WTC11 (cell line): ENCODE results near the gene ARTN. TPM values are rescaled to one million over a fixed set of nuclear protein-coding genes. Genes with fewer than 3 reads are reported as not detected.

Experiments
- ATAC-seq: fragments of 200-7000 bp; cut with Tn5 transposase; 2 replicates; pipeline ENCODE4 v1.10.0; 2021; ENCODE audit warnings: mild to moderate bottlenecking, moderate library complexity
- CTCF ChIA-PET: fragments of 300-600 bp; sonication (Branson Sonifier 250); formaldehyde crosslinking; loops from one replicate; lab custom pipeline; 2021; ENCODE audit warnings: antibody characterized with exemption; lab: Charles Lee
- POLR2A ChIA-PET: fragments of 350-600 bp; sonication (Branson Sonifier 250); formaldehyde crosslinking; loops from one replicate; lab custom pipeline; 2021; ENCODE audit warnings: antibody characterized with exemption; lab: Charles Lee
- DNase-seq: peaks from one replicate; pipeline ENCODE4 v3.0.0; 2021; ENCODE audit warnings: low spot score
- H3K27ac Mint-ChIP-seq: 2 replicates; pipeline ENCODE4 v1.8.0; 2021; ENCODE audit warnings: mixed read lengths
- H3K27me3 Mint-ChIP-seq: 2 replicates; pipeline ENCODE4 v1.8.0; 2021; ENCODE audit warnings: low read depth, mild to moderate bottlenecking, moderate library complexity, mixed read lengths
- H3K36me3 Mint-ChIP-seq: 2 replicates; pipeline ENCODE4 v1.8.0; 2021; ENCODE audit warnings: mixed read lengths
- H3K4me1 Mint-ChIP-seq: 2 replicates; pipeline ENCODE4 v1.8.0; 2022; ENCODE audit warnings: mixed read lengths
- H3K4me3 Mint-ChIP-seq: 2 replicates; pipeline ENCODE4 v1.8.0; 2021; ENCODE audit warnings: mild to moderate bottlenecking, moderate library complexity, mixed read lengths
- H3K9me3 Mint-ChIP-seq: 2 replicates; pipeline ENCODE4 v1.8.0; 2021; ENCODE audit warnings: mixed read lengths
- AFF4 ChIP-seq: sonication (generic); formaldehyde crosslinking; IDR thresholded peaks from 2 replicates; pipeline ENCODE4 v1.8.1; 2023; ENCODE audit warnings: mild to moderate bottlenecking, missing genetic modification reagents, borderline replicate concordance
- CBFB ChIP-seq: sonication (generic); formaldehyde crosslinking; IDR thresholded peaks from 2 replicates; pipeline ENCODE4 v1.8.1; 2022; ENCODE audit warnings: mild to moderate bottlenecking, low read depth, missing genetic modification reagents
- CTCF ChIP-seq: fragments of 200-600 bp; IDR thresholded peaks from 2 replicates; pipeline ENCODE4 v1.8.0; 2022; ENCODE audit warnings: antibody characterized with exemption
- E2F5 ChIP-seq: sonication (generic); formaldehyde crosslinking; IDR thresholded peaks from 2 replicates; pipeline ENCODE4 v1.8.1; 2022; ENCODE audit warnings: mild to moderate bottlenecking, moderate library complexity, missing genetic modification reagents
- ELF4 ChIP-seq: sonication (generic); formaldehyde crosslinking; IDR thresholded peaks from 2 replicates; pipeline ENCODE4 v1.8.1; 2022; ENCODE audit warnings: low read depth, mild to moderate bottlenecking, moderate library complexity, missing genetic modification reagents
- FOXK1 ChIP-seq: sonication (generic); formaldehyde crosslinking; IDR thresholded peaks from 2 replicates; pipeline ENCODE4 v1.8.0; 2022; ENCODE audit warnings: mild to moderate bottlenecking, moderate library complexity, missing genetic modification reagents
- GABPB1 ChIP-seq: sonication (generic); formaldehyde crosslinking; IDR thresholded peaks from 2 replicates; pipeline ENCODE4 v1.8.1; 2023; ENCODE audit warnings: mild to moderate bottlenecking, missing genetic modification reagents
- HMGA2 ChIP-seq: fragments of 250-450 bp; sonication (Bioruptor Pico); IDR thresholded peaks from 2 replicates; pipeline ENCODE4 v1.4.0; 2021; ENCODE audit warnings: mild to moderate bottlenecking, moderate library complexity
- JAZF1 ChIP-seq: fragments of 250-450 bp; sonication (Bioruptor Pico); IDR thresholded peaks from 2 replicates; pipeline ENCODE4 v1.9.0; 2021; ENCODE audit warnings: moderate library complexity, mild to moderate bottlenecking, inconsistent platforms
- MAX ChIP-seq: sonication (generic); formaldehyde crosslinking; IDR thresholded peaks from 2 replicates; pipeline ENCODE4 v1.8.0; 2022; ENCODE audit warnings: mild to moderate bottlenecking, missing genetic modification reagents
- NFE2L1 ChIP-seq: sonication (generic); formaldehyde crosslinking; IDR thresholded peaks from 2 replicates; pipeline ENCODE4 v1.8.1; 2023; ENCODE audit warnings: missing genetic modification reagents
- NFYB ChIP-seq: sonication (generic); formaldehyde crosslinking; conservative IDR thresholded peaks from 2 replicates; pipeline ENCODE4 v1.8.0; 2022; ENCODE audit warnings: low read depth, missing genetic modification reagents
- NR1H2 ChIP-seq: sonication (generic); formaldehyde crosslinking; IDR thresholded peaks from 2 replicates; pipeline ENCODE4 v1.9.0; 2021; ENCODE audit warnings: mild to moderate bottlenecking, moderate library complexity, missing genetic modification reagents
- PRRX2 ChIP-seq: fragments of 250-450 bp; sonication (Bioruptor Pico); IDR thresholded peaks from 2 replicates; pipeline ENCODE4 v1.8.0; 2021; ENCODE audit warnings: mild to moderate bottlenecking
- SMAD3 ChIP-seq: sonication (generic); formaldehyde crosslinking; IDR thresholded peaks from 2 replicates; pipeline ENCODE4 v1.8.0; 2022; ENCODE audit warnings: missing genetic modification reagents, mild to moderate bottlenecking, borderline replicate concordance
- TP53 ChIP-seq: sonication (generic); formaldehyde crosslinking; IDR thresholded peaks from 2 replicates; pipeline ENCODE4 v1.8.1; 2023; ENCODE audit warnings: mild to moderate bottlenecking, missing genetic modification reagents
- ZNF219 ChIP-seq: sonication (generic); formaldehyde crosslinking; IDR thresholded peaks from 2 replicates; pipeline ENCODE4 v1.8.0; 2023; ENCODE audit warnings: missing genetic modification reagents, mild to moderate bottlenecking, borderline replicate concordance
- ZNF263 ChIP-seq: sonication (generic); formaldehyde crosslinking; IDR thresholded peaks from 2 replicates; pipeline ENCODE4 v1.8.1; 2022; ENCODE audit warnings: low read depth, mild to moderate bottlenecking, moderate library complexity, missing genetic modification reagents
- ZNF281 ChIP-seq: sonication (generic); formaldehyde crosslinking; IDR thresholded peaks from 2 replicates; pipeline ENCODE4 v1.8.0; 2023; ENCODE audit warnings: mild to moderate bottlenecking, missing genetic modification reagents
- ZNF512 ChIP-seq: sonication (generic); formaldehyde crosslinking; IDR thresholded peaks from 2 replicates; pipeline ENCODE4 v1.8.1; 2022; ENCODE audit warnings: missing genetic modification reagents, borderline replicate concordance
- ZNF671 ChIP-seq: fragments of 250-450 bp; sonication (Bioruptor Pico); IDR thresholded peaks from 2 replicates; pipeline ENCODE4 v1.8.0; 2021; ENCODE audit warnings: mild to moderate bottlenecking
- total RNA-seq: library from RNA; stranded (reverse); gene quantifications from 3 replicates; pipeline ENCODE4 v1.2.3, GENCODE V29; 2021

ARTN gene
- total RNA-seq, 1 experiment from 2014 or later = 28.5 TPM

GRCh38 chr1:43960798-43961197, 27.2 kb downstream of the ARTN start:
- DNase-seq (no peak), ATAC-seq (no peak)
- Mint-ChIP-seq H3K27me3 (no peaks in the 10 kb centered on the region), H3K36me3 (peaks cover 8% of the 10 kb centered on the region; the same call in 1 of the 2 replicates), H3K4me3 (no peak overlapping the region), H3K9me3 (no peaks in the 10 kb centered on the region), H3K27ac (no peak overlapping the region), H3K4me1 (no peaks in the 10 kb centered on the region)
- CTCF ChIA-PET = no interaction called here
- no peak for TF ChIP-seq NR1H2 (CRISPR knock-in tag)
- TF ChIP-seq HMGA2 (CRISPR knock-in tag) = no peak
- TF ChIP-seq SMAD3 (CRISPR knock-in tag) = no peak
- TF ChIP-seq NFYB (CRISPR knock-in tag) = no peak
- no peak for TF ChIP-seq MAX
- no peak for TF ChIP-seq CBFB (CRISPR knock-in tag)
- TF ChIP-seq PRRX2 = no peak
- TF ChIP-seq ZNF219 = no peak
- no peak for TF ChIP-seq GABPB1 (CRISPR knock-in tag)
- TF ChIP-seq CTCF = no peak
- no peak for TF ChIP-seq FOXK1
- no peak for TF ChIP-seq ZNF263
- TF ChIP-seq TP53 = no peak
- TF ChIP-seq ELF4 (CRISPR knock-in tag) = no peak
- TF ChIP-seq AFF4 = no peak
- no peak for TF ChIP-seq E2F5 (CRISPR knock-in tag)
- TF ChIP-seq NFE2L1 = no peak
- POLR2A ChIA-PET = no interaction called here

- TF ChIP-seq JAZF1 (CRISPR knock-in tag) (no peak), ZNF281 (CRISPR knock-in tag) (no peak), ZNF512 (CRISPR knock-in tag) (no peak), ZNF671 (CRISPR knock-in tag) (no peak)
- ChIA-PET POLR2A (no interaction called here), CTCF (no interaction called here)
- peaks cover 8% of the 10 kb centered on the region; the same call in 1 of the 2 replicates for H3K36me3 Mint-ChIP-seq
- no peak overlapping the region for H3K4me3 Mint-ChIP-seq
- no peaks in the 10 kb centered on the region for H3K9me3 Mint-ChIP-seq
- H3K27me3 Mint-ChIP-seq = no peaks in the 10 kb centered on the region
- ATAC-seq (no peak), DNase-seq (no peak)
- no peak overlapping the region for H3K27ac Mint-ChIP-seq
- H3K4me1 Mint-ChIP-seq = no peaks in the 10 kb centered on the region
Measured at GRCh38 chr1:43961692-43962091, 28.1 kb downstream of the ARTN start.
